Measurements from ENCODE around the gene SDR42E1. TPM values are rescaled to one million over a fixed set of nuclear protein-coding genes. Genes with fewer than 3 reads are reported as not detected.

Gene SDR42E1
- total and polyA plus RNA-seq, 2 of the 13 experiments (the other 11 are each of a cell fraction or from before 2014, with no cell fraction given) = 0.01 to 0.13 TPM

DNA sequence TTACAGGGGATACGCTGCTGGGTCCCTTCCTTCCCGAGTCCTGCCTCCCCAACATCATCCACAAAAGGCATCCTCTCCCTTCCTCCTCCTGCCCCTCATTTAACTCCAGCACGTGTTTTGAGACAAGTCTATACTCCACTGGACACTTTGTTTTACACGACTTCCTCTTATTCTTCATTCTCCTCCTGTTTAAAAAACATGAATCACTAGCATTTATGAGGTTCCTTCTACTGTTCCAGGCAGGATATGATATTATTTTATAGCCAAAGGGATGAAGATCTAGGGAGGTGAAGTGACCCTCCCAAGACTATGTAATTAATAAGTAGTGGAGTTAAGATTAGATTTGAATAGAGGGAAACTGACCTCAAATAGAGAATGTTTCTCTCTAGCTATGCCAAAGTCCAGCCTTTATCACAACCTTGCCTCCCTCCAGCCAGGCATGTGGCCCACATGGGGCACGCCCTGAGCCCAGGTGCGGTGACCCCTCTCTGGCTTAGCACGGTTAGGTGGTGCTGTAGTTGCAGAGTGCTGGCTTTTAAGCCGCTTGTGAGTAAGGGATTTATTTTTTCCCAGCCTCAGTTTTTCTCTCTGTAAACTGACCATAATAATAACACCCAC lies 22.5 kb upstream of the SDR42E1 start (continued):
- TF ChIP-seq, protein P1, sequence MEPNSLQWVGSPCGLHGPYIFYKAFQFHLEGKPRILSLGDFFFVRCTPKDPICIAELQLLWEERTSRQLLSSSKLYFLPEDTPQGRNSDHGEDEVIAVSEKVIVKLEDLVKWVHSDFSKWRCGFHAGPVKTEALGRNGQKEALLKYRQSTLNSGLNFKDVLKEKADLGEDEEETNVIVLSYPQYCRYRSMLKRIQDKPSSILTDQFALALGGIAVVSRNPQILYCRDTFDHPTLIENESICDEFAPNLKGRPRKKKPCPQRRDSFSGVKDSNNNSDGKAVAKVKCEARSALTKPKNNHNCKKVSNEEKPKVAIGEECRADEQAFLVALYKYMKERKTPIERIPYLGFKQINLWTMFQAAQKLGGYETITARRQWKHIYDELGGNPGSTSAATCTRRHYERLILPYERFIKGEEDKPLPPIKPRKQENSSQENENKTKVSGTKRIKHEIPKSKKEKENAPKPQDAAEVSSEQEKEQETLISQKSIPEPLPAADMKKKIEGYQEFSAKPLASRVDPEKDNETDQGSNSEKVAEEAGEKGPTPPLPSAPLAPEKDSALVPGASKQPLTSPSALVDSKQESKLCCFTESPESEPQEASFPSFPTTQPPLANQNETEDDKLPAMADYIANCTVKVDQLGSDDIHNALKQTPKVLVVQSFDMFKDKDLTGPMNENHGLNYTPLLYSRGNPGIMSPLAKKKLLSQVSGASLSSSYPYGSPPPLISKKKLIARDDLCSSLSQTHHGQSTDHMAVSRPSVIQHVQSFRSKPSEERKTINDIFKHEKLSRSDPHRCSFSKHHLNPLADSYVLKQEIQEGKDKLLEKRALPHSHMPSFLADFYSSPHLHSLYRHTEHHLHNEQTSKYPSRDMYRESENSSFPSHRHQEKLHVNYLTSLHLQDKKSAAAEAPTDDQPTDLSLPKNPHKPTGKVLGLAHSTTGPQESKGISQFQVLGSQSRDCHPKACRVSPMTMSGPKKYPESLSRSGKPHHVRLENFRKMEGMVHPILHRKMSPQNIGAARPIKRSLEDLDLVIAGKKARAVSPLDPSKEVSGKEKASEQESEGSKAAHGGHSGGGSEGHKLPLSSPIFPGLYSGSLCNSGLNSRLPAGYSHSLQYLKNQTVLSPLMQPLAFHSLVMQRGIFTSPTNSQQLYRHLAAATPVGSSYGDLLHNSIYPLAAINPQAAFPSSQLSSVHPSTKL (CRISPR knock-in tag; IDR thresholded peaks at IDR 0.05) = peak; percentile 38
- TF ChIP-seq ERF (CRISPR knock-in tag; IDR thresholded peaks at IDR 0.05) (0 out of 2 replicates have a peak, but pooled peaks have one; percentile 35), JARID2 (CRISPR knock-in tag; IDR thresholded peaks at IDR 0.05; ENCODE audit: insufficient replicate concordance) (no peak), TCF7 (IDR thresholded peaks at IDR 0.05; ENCODE audit: low read depth) (no peak), PITX1 (CRISPR knock-in tag; IDR thresholded peaks at IDR 0.05) (peak; percentile 50; the same call in 1 of the 2 replicates), CEBPB (IDR thresholded peaks at IDR 0.05; ENCODE audit: borderline replicate concordance, low read depth, low read length) (no peak), SAP130 (CRISPR knock-in tag; IDR thresholded peaks at IDR 0.05; ENCODE audit: low read depth) (peak; percentile 51), MED1 (CRISPR knock-in tag; IDR thresholded peaks at IDR 0.05) (peak; percentile 44; the same call in 1 of the 2 replicates), HNF4G (IDR thresholded peaks at IDR 0.05; ENCODE audit: borderline replicate concordance, low read depth, low read length) (no peak), HNF4G (CRISPR knock-in tag; IDR thresholded peaks at IDR 0.05; ENCODE audit: borderline replicate concordance, low read depth) (0 out of 2 replicates have a peak, but pooled peaks have one; percentile 23), DNMT3B (CRISPR knock-in tag; conservative IDR thresholded peaks at IDR 0.05) (no peak), ZBTB42 (CRISPR knock-in tag; IDR thresholded peaks at IDR 0.05) (no peak), ZNF567 (CRISPR knock-in tag; IDR thresholded peaks at IDR 0.05; ENCODE audit: borderline replicate concordance) (no peak), ZNF747 (CRISPR knock-in tag; IDR thresholded peaks at IDR 0.05; ENCODE audit: borderline replicate concordance) (no peak), ZNF274 (CRISPR knock-in tag; IDR thresholded peaks at IDR 0.05) (no peak), KDM4B (CRISPR knock-in tag; IDR thresholded peaks at IDR 0.05) (no peak), ELF4 (CRISPR knock-in tag; IDR thresholded peaks at IDR 0.05; ENCODE audit: borderline replicate concordance) (no peak), SMYD3 (CRISPR knock-in tag; IDR thresholded peaks at IDR 0.05) (no peak), ZNF569 (CRISPR knock-in tag; IDR thresholded peaks at IDR 0.05; ENCODE audit: borderline replicate concordance) (no peak), NFE2L1 (CRISPR knock-in tag; IDR thresholded peaks at IDR 0.05; ENCODE audit: borderline replicate concordance) (no peak), ZNF530 (CRISPR knock-in tag; IDR thresholded peaks at IDR 0.05; ENCODE audit: low read depth) (no peak), DMAP1 (CRISPR knock-in tag; IDR thresholded peaks at IDR 0.05) (0 out of 2 replicates have a peak, but pooled peaks have one; percentile 27), TCF12 (IDR thresholded peaks at IDR 0.05) (no peak), TCF12 (CRISPR knock-in tag; IDR thresholded peaks at IDR 0.05) (no peak)
- TF ChIP-seq, protein P2, sequence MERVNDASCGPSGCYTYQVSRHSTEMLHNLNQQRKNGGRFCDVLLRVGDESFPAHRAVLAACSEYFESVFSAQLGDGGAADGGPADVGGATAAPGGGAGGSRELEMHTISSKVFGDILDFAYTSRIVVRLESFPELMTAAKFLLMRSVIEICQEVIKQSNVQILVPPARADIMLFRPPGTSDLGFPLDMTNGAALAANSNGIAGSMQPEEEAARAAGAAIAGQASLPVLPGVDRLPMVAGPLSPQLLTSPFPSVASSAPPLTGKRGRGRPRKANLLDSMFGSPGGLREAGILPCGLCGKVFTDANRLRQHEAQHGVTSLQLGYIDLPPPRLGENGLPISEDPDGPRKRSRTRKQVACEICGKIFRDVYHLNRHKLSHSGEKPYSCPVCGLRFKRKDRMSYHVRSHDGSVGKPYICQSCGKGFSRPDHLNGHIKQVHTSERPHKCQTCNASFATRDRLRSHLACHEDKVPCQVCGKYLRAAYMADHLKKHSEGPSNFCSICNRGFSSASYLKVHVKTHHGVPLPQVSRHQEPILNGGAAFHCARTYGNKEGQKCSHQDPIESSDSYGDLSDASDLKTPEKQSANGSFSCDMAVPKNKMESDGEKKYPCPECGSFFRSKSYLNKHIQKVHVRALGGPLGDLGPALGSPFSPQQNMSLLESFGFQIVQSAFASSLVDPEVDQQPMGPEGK (CRISPR knock-in tag; IDR thresholded peaks at IDR 0.05) = 0 out of 2 replicates have a peak, but pooled peaks have one; percentile 38
- TF ChIP-seq, protein P3, sequence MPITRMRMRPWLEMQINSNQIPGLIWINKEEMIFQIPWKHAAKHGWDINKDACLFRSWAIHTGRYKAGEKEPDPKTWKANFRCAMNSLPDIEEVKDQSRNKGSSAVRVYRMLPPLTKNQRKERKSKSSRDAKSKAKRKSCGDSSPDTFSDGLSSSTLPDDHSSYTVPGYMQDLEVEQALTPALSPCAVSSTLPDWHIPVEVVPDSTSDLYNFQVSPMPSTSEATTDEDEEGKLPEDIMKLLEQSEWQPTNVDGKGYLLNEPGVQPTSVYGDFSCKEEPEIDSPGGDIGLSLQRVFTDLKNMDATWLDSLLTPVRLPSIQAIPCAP (CRISPR knock-in tag; IDR thresholded peaks at IDR 0.05; ENCODE audit: low read depth) = no peak
